HG02870 (cell line): Measurements from ENCODE around the gene HYAL4.
"Not testable (repeated sequence)": the region's sequence is repeated elsewhere in the genome, so short reads cannot be mapped to it uniquely, and the experiment has no call there.

Source experiments
- ATAC-seq: cut with Tn5 transposase; IDR thresholded peaks from one replicate; pipeline ENCODE4 v1.9.1; 2021; ENCODE audit warnings: mild to moderate bottlenecking, moderate library complexity; ENCODE audit not compliant: unreplicated experiment

HYAL4 gene

DNA sequence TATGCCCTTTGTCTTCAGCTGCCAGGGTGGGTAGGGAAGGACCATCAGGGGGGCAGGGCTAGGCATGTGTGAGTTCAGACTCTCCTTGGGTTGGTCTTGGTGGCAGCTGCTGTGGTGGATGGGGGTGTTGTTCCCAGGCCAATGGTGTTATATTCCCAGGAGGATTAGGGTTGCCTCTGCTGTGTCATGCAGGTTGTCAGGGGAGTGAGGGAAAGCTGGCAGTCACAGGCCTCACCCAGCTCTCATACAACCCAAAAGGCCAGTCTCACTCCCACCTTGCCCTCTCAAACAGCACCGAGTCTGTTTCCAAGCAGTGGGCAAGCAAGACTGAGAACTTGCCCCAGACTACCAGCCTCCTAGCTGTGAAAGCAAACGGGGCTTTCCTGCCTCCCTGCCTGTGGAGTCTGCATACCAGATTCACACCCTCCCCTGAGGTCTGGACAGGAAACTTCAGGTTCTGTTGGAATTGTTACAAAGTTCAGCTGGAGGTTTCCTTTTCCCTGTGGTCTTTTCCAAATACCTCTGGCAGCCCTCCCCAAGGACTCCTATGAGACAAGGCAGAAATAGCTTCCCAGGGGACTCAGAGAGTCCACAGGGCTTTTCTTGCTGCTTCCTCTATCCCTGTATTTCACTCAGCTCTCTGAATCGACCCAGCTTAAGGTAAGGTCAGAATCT lies 1.4 kb downstream of the HYAL4 start:
- ATAC-seq, result no peak

- no peak for ATAC-seq
Measured at GRCh38 chr7:123847868-123848267, 2.9 kb downstream of the HYAL4 start.

GRCh38 chr7:123849855-123850254 lies 4.9 kb downstream of the HYAL4 start:
- no peak for ATAC-seq

DNA sequence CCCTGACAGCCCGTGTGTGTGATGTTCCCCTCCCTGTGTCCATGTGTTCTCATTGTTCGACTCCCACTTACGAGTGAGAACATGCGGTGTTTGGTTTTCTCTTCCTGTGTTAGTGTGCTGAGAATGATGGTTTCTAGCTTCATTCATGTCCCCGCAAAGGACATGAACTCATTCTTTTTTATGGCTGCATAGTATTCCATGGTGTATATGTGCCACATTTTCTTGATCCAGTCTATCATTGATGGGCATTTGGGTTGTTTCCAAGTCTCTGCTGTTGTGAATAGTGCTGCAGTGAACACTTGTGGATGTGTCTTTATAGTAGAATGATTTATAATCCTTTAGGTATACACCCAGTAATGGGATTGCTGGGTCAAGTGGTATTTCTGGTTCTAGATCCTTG lies 6.4 kb downstream of the HYAL4 start:
- not testable (repeated sequence) for ATAC-seq

- not testable (repeated sequence) for ATAC-seq
Measured at GRCh38 chr7:123854291-123854690, 9.3 kb downstream of the HYAL4 start.

GRCh38 chr7:123856428-123856827 lies 11.5 kb downstream of the HYAL4 start:
- not testable (repeated sequence) for ATAC-seq

DNA sequence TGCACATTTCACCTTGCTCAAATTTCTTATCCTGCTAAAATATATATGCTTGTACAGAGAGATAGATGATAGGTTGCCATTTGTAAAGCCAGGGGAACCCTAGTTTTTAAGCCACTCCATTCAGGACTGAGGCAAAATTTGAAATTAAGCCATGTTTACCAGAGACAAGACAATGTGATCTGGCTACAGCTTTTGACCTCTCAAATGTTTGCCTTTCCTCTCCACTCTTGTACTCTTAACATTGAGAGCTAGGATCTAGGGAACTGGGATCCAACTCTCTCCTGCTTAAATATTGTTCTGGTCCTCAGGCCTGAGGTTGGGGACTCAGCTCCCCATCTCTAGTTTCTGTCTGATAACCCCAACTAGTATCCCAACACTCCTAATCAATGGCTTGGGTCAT lies 15.9 kb downstream of the HYAL4 start:
- no peak for ATAC-seq

- ATAC-seq, result no peak
Measured at GRCh38 chr7:123862775-123863174, 17.8 kb downstream of the HYAL4 start.

DNA sequence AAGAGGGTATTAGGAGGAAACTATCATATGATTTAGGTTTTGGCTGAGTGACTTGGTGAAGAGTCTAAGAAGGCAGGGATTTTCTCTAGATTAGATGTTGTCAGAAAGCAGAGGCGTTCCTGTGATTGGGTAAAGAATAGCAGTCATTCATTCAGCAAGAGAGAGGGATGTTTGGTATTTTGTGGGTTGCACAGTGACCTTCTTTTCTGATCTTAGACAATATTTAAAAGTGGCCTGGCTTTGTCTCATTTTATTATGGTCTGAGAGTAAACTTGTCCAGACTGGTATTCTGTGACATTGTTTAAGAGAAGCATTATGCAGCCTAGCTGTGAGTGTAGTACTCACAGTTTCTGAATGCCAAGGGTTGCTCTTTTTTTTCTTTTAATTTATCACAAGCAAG lies 18.5 kb downstream of the HYAL4 start:
- ATAC-seq, result no peak

GRCh38 chr7:123864012-123864411 lies 19.0 kb downstream of the HYAL4 start:
- ATAC-seq, result no peak

DNA sequence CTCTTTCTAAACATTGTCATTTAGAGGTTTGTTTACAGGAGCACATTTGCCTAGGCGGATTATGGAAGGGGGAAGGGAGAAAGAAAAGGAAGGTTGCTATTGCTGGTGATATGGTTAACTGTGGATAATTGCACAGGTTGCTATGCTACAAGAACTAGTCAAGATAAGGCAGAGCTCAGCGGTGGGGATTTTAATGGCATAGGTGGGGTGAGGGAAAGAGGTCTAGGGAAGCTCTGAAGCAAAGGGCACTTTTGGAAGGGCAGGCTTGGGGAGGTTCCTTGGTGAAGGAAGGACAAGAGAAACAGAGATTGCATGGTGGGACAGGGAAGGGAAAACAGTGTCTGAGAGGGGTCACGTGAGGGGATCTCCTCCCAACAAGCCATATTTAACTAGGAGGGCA lies 19.5 kb downstream of the HYAL4 start:
- no peak for ATAC-seq

- no peak for ATAC-seq
Measured at GRCh38 chr7:123864966-123865365, 20.0 kb downstream of the HYAL4 start.

DNA sequence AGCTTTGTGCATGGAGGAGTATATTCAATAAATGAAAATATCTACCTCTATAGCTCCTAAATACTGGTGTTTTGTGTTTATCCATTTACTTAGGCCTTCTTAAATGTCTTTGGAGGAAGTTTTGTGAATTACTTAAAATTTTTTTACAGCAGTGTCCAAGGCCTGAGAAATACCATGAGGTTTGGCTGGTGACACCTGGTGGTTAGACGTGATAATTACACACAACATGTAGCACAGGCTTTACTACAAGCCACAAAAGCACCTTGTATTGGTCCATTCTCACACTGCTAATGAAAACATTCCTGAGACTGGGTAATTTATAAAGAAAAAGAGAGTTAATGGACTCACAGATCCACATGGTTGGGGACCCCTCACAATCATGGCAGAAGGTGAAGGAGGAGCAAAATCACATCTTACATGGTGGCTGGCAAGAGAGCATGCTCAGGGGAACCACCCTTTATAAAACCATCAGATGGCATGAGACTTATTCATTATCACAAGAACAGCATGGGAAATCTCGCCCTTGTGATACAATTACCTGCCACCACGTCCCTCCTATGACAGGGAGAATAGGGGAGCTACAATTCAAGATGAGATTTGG lies 20.6 kb downstream of the HYAL4 start:
- peak; percentile 81 for ATAC-seq

DNA sequence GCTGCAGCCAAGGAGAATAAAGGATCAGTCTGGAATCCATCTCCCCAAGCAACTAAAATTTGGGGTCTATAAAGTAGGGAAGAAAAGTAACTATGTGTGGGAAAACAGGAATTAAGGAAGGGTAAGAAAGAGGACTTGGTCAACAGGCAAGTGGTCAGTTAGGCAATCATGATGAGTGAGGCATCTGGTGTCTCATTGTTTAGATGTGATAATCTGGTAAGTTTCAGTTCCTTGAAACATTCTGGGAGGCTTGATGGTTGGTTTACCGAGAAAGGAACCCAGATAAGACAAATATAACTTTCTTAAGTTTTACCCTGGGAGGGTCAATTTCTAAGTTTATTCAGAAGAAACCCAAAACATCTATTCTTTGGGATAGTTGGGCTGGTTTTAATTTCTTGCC lies 22.3 kb downstream of the HYAL4 start:
- ATAC-seq, result no peak

- ATAC-seq, result peak; percentile 90
Measured at GRCh38 chr7:123871998-123872867, 27.3 kb downstream of the HYAL4 start.

DNA sequence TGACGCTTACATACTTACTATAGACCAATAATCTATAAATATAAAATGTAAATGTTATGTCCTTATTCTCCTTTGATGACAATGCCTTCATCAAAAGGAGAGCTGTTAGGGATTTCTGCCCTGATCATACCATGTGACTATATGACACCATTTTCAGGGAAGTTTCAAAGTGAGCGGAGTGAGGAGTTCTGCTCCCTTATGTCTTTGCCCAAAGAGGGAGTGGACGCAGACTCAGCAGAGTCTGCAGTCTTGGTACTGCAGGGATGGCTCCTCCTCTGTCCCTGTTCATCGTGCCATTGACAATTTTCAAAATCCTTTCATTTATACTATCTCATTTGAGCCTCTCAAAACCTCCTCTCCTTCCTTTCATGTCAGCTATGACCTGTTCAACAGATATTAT lies 27.9 kb downstream of the HYAL4 start:
- ATAC-seq, result no peak

DNA sequence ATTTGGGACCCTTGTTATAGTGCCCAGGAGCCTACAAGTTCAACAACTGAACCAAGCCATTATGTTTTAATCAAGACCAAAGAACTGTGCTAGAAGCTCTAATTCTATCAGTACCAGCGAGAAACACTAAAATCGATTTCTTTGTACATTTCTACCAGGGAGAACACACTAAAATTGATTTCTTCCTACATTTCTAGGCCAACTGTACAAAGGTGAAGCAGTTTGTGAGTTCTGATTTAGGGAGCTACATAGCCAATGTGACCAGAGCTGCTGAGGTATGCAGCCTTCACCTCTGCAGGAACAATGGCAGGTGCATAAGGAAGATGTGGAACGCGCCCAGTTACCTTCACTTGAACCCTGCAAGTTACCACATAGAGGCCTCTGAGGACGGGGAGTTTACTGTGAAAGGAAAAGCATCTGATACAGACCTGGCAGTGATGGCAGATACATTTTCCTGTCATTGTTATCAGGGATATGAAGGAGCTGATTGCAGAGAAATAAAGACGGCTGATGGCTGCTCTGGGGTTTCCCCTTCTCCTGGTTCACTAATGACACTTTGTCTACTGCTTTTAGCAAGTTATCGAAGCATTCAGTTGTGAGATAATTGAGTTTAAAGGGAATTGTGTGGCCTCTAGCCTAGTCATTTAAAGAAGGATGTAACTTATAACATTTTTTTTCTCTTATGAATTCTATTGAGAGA lies 31.7 kb downstream of the HYAL4 start:
- no peak for ATAC-seq

DNA sequence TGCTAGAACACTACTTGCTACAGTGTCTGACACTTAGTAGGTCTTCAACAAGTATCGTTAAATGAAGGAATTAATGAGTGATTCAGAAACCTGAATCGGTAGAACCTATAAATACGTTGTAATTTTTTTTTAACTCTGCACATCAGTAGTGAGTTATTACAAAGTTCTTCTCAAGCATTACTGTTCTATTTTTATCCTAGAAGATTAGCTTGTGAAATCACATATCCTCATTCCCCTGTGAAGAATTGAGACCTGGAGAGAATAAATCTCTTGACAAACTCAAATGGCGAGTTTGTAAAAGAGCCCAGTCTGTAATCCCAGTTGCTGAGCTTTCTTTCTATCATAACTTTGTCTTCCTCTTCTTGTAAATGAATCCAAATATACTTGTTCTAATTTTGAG lies 34.7 kb downstream of the HYAL4 start:
- no peak for ATAC-seq

GRCh38 chr7:123881300-123881699 lies 36.3 kb downstream of the HYAL4 start:
- no peak for ATAC-seq

DNA sequence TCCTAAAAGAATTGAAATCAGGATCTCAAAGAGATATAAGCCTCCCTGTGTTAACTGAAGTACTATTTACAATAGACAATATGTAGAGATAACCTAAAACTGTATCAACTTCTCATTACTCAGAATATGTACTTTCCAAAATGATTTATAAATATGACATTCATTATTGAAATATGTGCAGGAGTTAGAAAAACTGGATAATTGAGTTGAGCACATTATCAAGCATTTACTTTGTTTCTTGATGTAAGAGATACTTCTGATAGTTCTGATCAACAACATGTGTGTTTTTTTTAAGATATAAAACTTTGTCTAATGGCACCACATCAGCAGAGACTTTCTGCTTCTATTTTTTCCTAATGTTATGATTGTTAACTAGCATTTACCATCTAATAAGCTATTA lies 38.2 kb downstream of the HYAL4 start:
- no peak for ATAC-seq

GRCh38 chr7:123888192-123888591 lies 43.2 kb downstream of the HYAL4 start:
- no peak for ATAC-seq
